ENCODE measurements around the gene LCOR. TPM values are rescaled to one million over a fixed set of nuclear protein-coding genes. Genes with fewer than 3 reads are reported as not detected.

Gene LCOR
- total and polyA plus RNA-seq, 2 experiments from 2014 or later: 26.1 to 48.7 TPM

DNA sequence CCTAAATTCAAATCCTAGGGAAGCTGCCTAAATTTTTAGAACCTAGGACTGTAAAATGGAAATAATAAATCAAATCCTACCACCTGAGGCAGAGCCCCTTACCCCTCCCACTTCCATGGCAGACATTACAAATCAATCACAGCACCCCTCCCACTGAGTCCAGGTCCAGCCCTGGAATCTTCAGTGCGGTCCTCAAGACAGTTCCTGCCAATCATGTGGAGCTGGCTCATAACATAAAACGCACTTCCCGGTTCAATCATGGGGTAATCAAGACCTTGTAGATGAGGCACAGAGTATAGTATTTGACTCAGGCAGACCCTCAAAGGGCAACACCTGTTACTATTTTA is 196.7 kb downstream of the LCOR start:
- Histone ChIP-seq H3K9me3 (ENCODE audit: low read depth) (no peaks in the 10 kb centered on the region), H3K27me3 (no peaks in the 10 kb centered on the region), H3K9me2 (replicated peaks; ENCODE audit: insufficient read depth) (no peaks in the 10 kb centered on the region), H3K79me2 (no peaks in the 10 kb centered on the region), H3K4me3 (no peak overlapping the region), H3K36me3 (replicated peaks; ENCODE audit: insufficient read depth, low read depth) (no peaks in the 10 kb centered on the region), H2AFZ (no peak overlapping the region), H4K20me1 (ENCODE audit: insufficient read depth, poor library complexity, severe bottlenecking) (no peaks in the 10 kb centered on the region), H3K4me1 (ENCODE audit: insufficient read depth) (no peaks in the 10 kb centered on the region), H3K27ac (no peak overlapping the region), H3K4me2 (no peak overlapping the region)
- DNase-seq (ENCODE audit: low spot score): no peak
- 98% methylated on average over 3 of the region's 3 CpGs for WGBS (ENCODE audit: low lambda C conversion rate, missing lambda C conversion rate)
- TF ChIP-seq EZH2phosphoT487 (IDR thresholded peaks at IDR 0.05; ENCODE audit: low read depth, severe bottlenecking, unreplicated experiment) (no peak), CTCF (IDR thresholded peaks at IDR 0.05; ENCODE audit: poor library complexity) (no peak)

- Histone ChIP-seq H3K79me2 (no peaks in the 10 kb centered on the region), H3K4me2 (no peak overlapping the region), H3K27ac (no peak overlapping the region), H3K9me2 (replicated peaks; ENCODE audit: insufficient read depth) (no peaks in the 10 kb centered on the region), H3K36me3 (replicated peaks; ENCODE audit: insufficient read depth, low read depth) (no peaks in the 10 kb centered on the region), H4K20me1 (ENCODE audit: insufficient read depth, poor library complexity, severe bottlenecking) (no peaks in the 10 kb centered on the region), H3K4me3 (no peak overlapping the region), H3K27me3 (no peaks in the 10 kb centered on the region), H3K9me3 (ENCODE audit: low read depth) (no peaks in the 10 kb centered on the region), H3K4me1 (ENCODE audit: insufficient read depth) (no peaks in the 10 kb centered on the region), H2AFZ (no peak overlapping the region)
- WGBS (ENCODE audit: low lambda C conversion rate, missing lambda C conversion rate): 79% methylated on average over 3 of the region's 3 CpGs
- TF ChIP-seq EZH2phosphoT487 (IDR thresholded peaks at IDR 0.05; ENCODE audit: low read depth, severe bottlenecking, unreplicated experiment): no peak
- TF ChIP-seq CTCF (IDR thresholded peaks at IDR 0.05; ENCODE audit: poor library complexity): no peak
- no peak for TF ChIP-seq EZH2 (IDR thresholded peaks at IDR 0.05; ENCODE audit: borderline replicate concordance)
- DNase-seq (ENCODE audit: low spot score): no peak
Observed at GRCh38 chr10:97029271-97029670, 197.2 kb downstream of the LCOR start.

GRCh38 chr10:97030894-97031293 is 198.8 kb downstream of the LCOR start:
- Histone ChIP-seq H4K20me1 (ENCODE audit: insufficient read depth, poor library complexity, severe bottlenecking) (no peaks in the 10 kb centered on the region), H3K9me3 (ENCODE audit: low read depth) (no peaks in the 10 kb centered on the region), H3K36me3 (replicated peaks; ENCODE audit: insufficient read depth, low read depth) (no peaks in the 10 kb centered on the region), H3K79me2 (no peaks in the 10 kb centered on the region), H2AFZ (no peak overlapping the region), H3K4me2 (no peak overlapping the region), H3K9me2 (replicated peaks; ENCODE audit: insufficient read depth) (no peaks in the 10 kb centered on the region), H3K4me1 (ENCODE audit: insufficient read depth) (no peaks in the 10 kb centered on the region), H3K27ac (no peak overlapping the region), H3K27me3 (no peaks in the 10 kb centered on the region), H3K4me3 (no peak overlapping the region)
- 20% methylated on average over 6 of the region's 6 CpGs for WGBS (ENCODE audit: low lambda C conversion rate, missing lambda C conversion rate)
- DNase-seq (ENCODE audit: low spot score): no peak
- TF ChIP-seq EZH2phosphoT487 (IDR thresholded peaks at IDR 0.05; ENCODE audit: low read depth, severe bottlenecking, unreplicated experiment): no peak
- TF ChIP-seq EZH2 (IDR thresholded peaks at IDR 0.05; ENCODE audit: borderline replicate concordance): no peak
- TF ChIP-seq CTCF (IDR thresholded peaks at IDR 0.05; ENCODE audit: poor library complexity): no peak

GRCh38 chr10:97031459-97031858 is 199.4 kb downstream of the LCOR start:
- Histone ChIP-seq H2AFZ (no peak overlapping the region), H3K4me2 (no peak overlapping the region), H3K36me3 (replicated peaks; ENCODE audit: insufficient read depth, low read depth) (no peaks in the 10 kb centered on the region), H3K79me2 (no peaks in the 10 kb centered on the region), H3K9me3 (ENCODE audit: low read depth) (no peaks in the 10 kb centered on the region), H3K27ac (no peak overlapping the region), H3K4me3 (no peak overlapping the region), H3K9me2 (replicated peaks; ENCODE audit: insufficient read depth) (no peaks in the 10 kb centered on the region), H3K4me1 (ENCODE audit: insufficient read depth) (no peaks in the 10 kb centered on the region), H3K27me3 (no peaks in the 10 kb centered on the region), H4K20me1 (ENCODE audit: insufficient read depth, poor library complexity, severe bottlenecking) (no peaks in the 10 kb centered on the region)
- 90% methylated on average over 11 of the region's 11 CpGs for WGBS (ENCODE audit: low lambda C conversion rate, missing lambda C conversion rate)
- DNase-seq (ENCODE audit: low spot score): no peak
- TF ChIP-seq CTCF (IDR thresholded peaks at IDR 0.05; ENCODE audit: poor library complexity) (no peak), EZH2phosphoT487 (IDR thresholded peaks at IDR 0.05; ENCODE audit: low read depth, severe bottlenecking, unreplicated experiment) (no peak), EZH2 (IDR thresholded peaks at IDR 0.05; ENCODE audit: borderline replicate concordance) (no peak)
